Ovary (tissue), 9 donors: Measurements from ENCODE around the gene CPPED1. TPM values are rescaled to one million over a fixed set of nuclear protein-coding genes. Genes with fewer than 3 reads are reported as not detected.

Experiments
- DNase-seq, 5 donors: peaks; one replicate each; pipeline ENCODE4 v3.0.0-alpha.2; 2019 to 2020
- H3K27ac ChIP-seq, 2 donors: fragments of 200-600 bp; one replicate each; pipeline versions ENCODE4 v1.5.1 to v1.8.0; 2019 to 2022
- H3K27me3 ChIP-seq: fragments of 200-600 bp; one replicate; pipeline ENCODE4 v1.8.0; 2022
- H3K36me3 ChIP-seq: fragments of 200-600 bp; sonication (generic); one replicate; pipeline ENCODE4 v1.5.1; 2019
- H3K4me1 ChIP-seq: one replicate; pipeline ENCODE4 v1.8.1; 2013; ENCODE audit warnings: mild to moderate bottlenecking, moderate library complexity; ENCODE audit not compliant: insufficient read depth
- H3K4me3 ChIP-seq: fragments of 200-600 bp; sonication (generic); one replicate; pipeline ENCODE4 v1.5.1; 2017
- H3K9me3 ChIP-seq, 2 donors: fragments of 200-600 bp in 1 of 2; sonication (generic) in 1 of 2; one replicate each; pipeline versions ENCODE4 v1.5.1 to v1.8.1; 2013 to 2019; ENCODE audit warnings: mild to moderate bottlenecking in 1 of 2, moderate library complexity in 1 of 2
- CTCF ChIP-seq, 3 donors: fragments of 450-650 bp in 2 of 3; fragments of 200-600 bp in 1 of 3; IDR thresholded peaks; one replicate each; pipeline versions ENCODE4 v1.5.1 to v1.8.0; 2016 to 2022; ENCODE audit warnings: antibody characterized with exemption in 3 of 3, mild to moderate bottlenecking in 1 of 3
- EP300 ChIP-seq: sonication (generic); formaldehyde crosslinking; IDR thresholded peaks from one replicate; pipeline ENCODE4 v1.6.1; 2017; ENCODE audit warnings: antibody characterized with exemption
- POLR2A ChIP-seq: fragments of 450-650 bp; IDR thresholded peaks from one replicate; pipeline ENCODE4 v1.6.1; 2017; ENCODE audit warnings: antibody characterized with exemption, mild to moderate bottlenecking, moderate library complexity
- WGBS, 3 donors: extraction: QIAGEN DNeasy Blood & Tissue Kit in 1 of 3; methylation state at CpG; one replicate each; pipeline versions ENCODE4 v1.1.5 to v1.1.7; 2013 to 2017; 5-methylcytosine and 5-hydroxymethylcytosine counted together
- intact Hi-C, 4 donors: fragments of 100-400 bp; cut with DNase I; formaldehyde crosslinking; loops; one replicate each; pipeline versions ENCODE4 v1.11.0 to v1.15.1; 2022 to 2023
- polyA plus RNA-seq, 2 donors: library from polyadenylated mRNA; stranded (reverse); fragments of 200-250 nt in 1 of 2; fragments of 350-450 nt in 1 of 2; fragmentation: Illumina TruSeq in 1 of 2; extraction: RNeasy Lipid Tissue Mini Kit (QIAGEN cat#74804) in 1 of 2; gene quantifications; one replicate each; pipeline ENCODE4 v1.2.3, GENCODE V29; 2013 to 2014
- total RNA-seq, 7 donors: library from RNA; depleted of rRNA in 2 of 7; stranded (reverse); fragments of >200 nt in 2 of 7; fragmentation: NEBNext Ultra II Directional in 3 of 7; extraction: Animal tissue kit (Norgen Biotek cat#: 25700) in 3 of 7; gene quantifications; one replicate each; pipeline versions ENCODE4 v1.1.0 to v1.2.4, GENCODE V29; 2016 to 2023
- donor health status: DM: no; HTN: no; CAD: no; lungs with moderate emphysema.
- donor health status: DM: no; HTN: no; CAD: no.
- donor health status: Bipolar disorder and iron deficiency.
- donor health status: DM: yes; HTN: yes; CAD: no.
- donor health status: DM: no; HTN: no; CAD: no.
- donor health status: DM: yes; HTN: yes; CAD: no.

Gene CPPED1
- total and polyA plus RNA-seq, 9 donors, result 6.0 to 23.3 (median 13.0) TPM

- H3K9me3 ChIP-seq, result no peaks in the 10 kb centered on the region
- WGBS, 3 donors, result 80 to 84% (median 83%) methylated on average over 2 of the region's 2 CpGs
- H3K4me1 ChIP-seq, result no peaks in the 10 kb centered on the region
- H3K27me3 ChIP-seq, result no peaks in the 10 kb centered on the region
- no peaks in the 10 kb centered on the region for H3K36me3 ChIP-seq
- H3K4me3 ChIP-seq, result no peak overlapping the region
- no peak for DNase-seq
- H3K27ac ChIP-seq, result no peak overlapping the region
- intact Hi-C loops, result loop anchor here in 1 of 4 donors (10.0 kb wide), 1 partner anchor 56 kb away; no protein-coding TSS in a partner anchor
- no peak for TF ChIP-seq EP300
- TF ChIP-seq CTCF (IDR thresholded peaks at IDR 0.05), result no peak
- no peak for TF ChIP-seq POLR2A
Observed at GRCh38 chr16:12778726-12779125, 25.0 kb downstream of the CPPED1 start.

DNA sequence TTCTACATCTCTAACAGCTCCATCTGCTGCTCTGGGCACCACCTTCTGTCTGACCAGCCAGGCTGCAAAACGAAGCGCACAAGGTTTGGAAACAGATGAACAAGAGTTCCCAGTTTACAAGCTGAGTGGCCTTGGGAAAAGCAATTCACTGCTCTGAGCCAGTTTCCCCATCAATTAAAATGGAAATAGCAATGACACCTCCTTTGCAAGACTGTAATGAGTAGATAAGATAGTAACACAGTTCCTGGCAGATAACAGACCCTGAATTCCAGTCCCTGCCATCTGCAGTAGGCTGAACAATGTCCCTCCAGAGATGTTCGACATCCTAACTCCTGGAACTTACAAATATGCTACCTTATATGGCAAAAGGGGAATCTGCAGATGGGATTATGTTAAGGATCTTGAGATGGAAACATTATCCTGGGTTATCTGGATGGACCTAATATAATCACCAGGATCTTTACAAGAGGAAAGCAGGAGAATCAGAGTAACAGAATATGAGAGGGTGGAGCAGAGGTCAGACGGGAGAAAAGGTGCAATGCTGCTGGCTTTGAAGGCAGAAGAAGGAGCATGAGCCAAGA lies 27.9 kb downstream of the CPPED1 start:
- no peaks in the 10 kb centered on the region for H3K4me1 ChIP-seq
- intact Hi-C loops, result loop anchor here in 1 of 4 donors (10.0 kb wide), 1 partner anchor 59 kb away; no protein-coding TSS in a partner anchor
- WGBS, 3 donors, result 85 to 88% (median 87%) methylated on average over 4 of the region's 4 CpGs
- no peaks in the 10 kb centered on the region for H3K27me3 ChIP-seq
- H3K4me3 ChIP-seq, result no peak overlapping the region
- TF ChIP-seq CTCF (IDR thresholded peaks at IDR 0.05), result no peak
- TF ChIP-seq EP300, result no peak
- TF ChIP-seq POLR2A, result no peak
- no peak overlapping the region for H3K27ac ChIP-seq
- no peak for DNase-seq
- H3K9me3 ChIP-seq, result no peaks in the 10 kb centered on the region
- no peaks in the 10 kb centered on the region for H3K36me3 ChIP-seq

GRCh38 chr16:12773221-12773620 lies 30.5 kb downstream of the CPPED1 start:
- Histone ChIP-seq H3K4me1 (no peaks in the 10 kb centered on the region), H3K36me3 (no peaks in the 10 kb centered on the region), H3K27me3 (no peaks in the 10 kb centered on the region), H3K27ac (no peak overlapping the region), H3K9me3 (no peaks in the 10 kb centered on the region), H3K4me3 (no peak overlapping the region)
- intact Hi-C loops, result loop anchor here in 1 of 4 donors (10.0 kb wide), 1 partner anchor 62 kb away; no protein-coding TSS in a partner anchor
- no peak for TF ChIP-seq EP300
- no peak for TF ChIP-seq POLR2A
- TF ChIP-seq CTCF (IDR thresholded peaks at IDR 0.05), result no peak
- no peak for DNase-seq
- 61 to 79% (median 66%) methylated on average over 8 of the region's 8 CpGs for WGBS, 3 donors

GRCh38 chr16:12771341-12771798 lies 32.3 kb downstream of the CPPED1 start:
- no peaks in the 10 kb centered on the region for H3K4me1 ChIP-seq
- H3K27ac ChIP-seq, result no peak overlapping the region
- H3K4me3 ChIP-seq, result no peak overlapping the region
- no peak for TF ChIP-seq EP300
- TF ChIP-seq CTCF (IDR thresholded peaks at IDR 0.05), result no peak
- TF ChIP-seq POLR2A, result no peak
- no peak for DNase-seq
- H3K9me3 ChIP-seq, result no peaks in the 10 kb centered on the region
- H3K27me3 ChIP-seq, result no peaks in the 10 kb centered on the region
- H3K36me3 ChIP-seq, result no peaks in the 10 kb centered on the region
- intact Hi-C loops, result loop anchor here in 1 of 4 donors (10.0 kb wide), 1 partner anchor 63 kb away; no protein-coding TSS in a partner anchor
- WGBS, 3 donors, result 26 to 59% (median 36%) methylated on average over 5 of the region's 5 CpGs
